Measurements from ENCODE around the gene PDSS2.

GRCh38 chr6:107496892-107497684 is 37.7 kb upstream of the PDSS2 start:
- TF ChIP-seq POLR2AphosphoS5 (IDR thresholded peaks at IDR 0.05): no peak
- TF ChIP-seq, protein P1, sequence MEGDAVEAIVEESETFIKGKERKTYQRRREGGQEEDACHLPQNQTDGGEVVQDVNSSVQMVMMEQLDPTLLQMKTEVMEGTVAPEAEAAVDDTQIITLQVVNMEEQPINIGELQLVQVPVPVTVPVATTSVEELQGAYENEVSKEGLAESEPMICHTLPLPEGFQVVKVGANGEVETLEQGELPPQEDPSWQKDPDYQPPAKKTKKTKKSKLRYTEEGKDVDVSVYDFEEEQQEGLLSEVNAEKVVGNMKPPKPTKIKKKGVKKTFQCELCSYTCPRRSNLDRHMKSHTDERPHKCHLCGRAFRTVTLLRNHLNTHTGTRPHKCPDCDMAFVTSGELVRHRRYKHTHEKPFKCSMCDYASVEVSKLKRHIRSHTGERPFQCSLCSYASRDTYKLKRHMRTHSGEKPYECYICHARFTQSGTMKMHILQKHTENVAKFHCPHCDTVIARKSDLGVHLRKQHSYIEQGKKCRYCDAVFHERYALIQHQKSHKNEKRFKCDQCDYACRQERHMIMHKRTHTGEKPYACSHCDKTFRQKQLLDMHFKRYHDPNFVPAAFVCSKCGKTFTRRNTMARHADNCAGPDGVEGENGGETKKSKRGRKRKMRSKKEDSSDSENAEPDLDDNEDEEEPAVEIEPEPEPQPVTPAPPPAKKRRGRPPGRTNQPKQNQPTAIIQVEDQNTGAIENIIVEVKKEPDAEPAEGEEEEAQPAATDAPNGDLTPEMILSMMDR (IDR thresholded peaks at IDR 0.05 in 8 of 11, conservative IDR thresholded peaks at IDR 0.05 in 3 of 11): no peak
